ELF-1 (cell line): ENCODE measurements around the gene CCDC51.

Experiments used
- DNase-seq: peaks from one replicate; pipeline ENCODE4 v3.0.0-alpha.2; 2016; ENCODE audit warnings: low read depth, low spot score

CCDC51 gene

GRCh38 chr3:48434591-48435222, 5.2 kb downstream of the CCDC51 start:
- no peak for DNase-seq

- peak; percentile 44 for DNase-seq
Observed at GRCh38 chr3:48433472-48434118, 6.3 kb downstream of the CCDC51 start.

GRCh38 chr3:48432411-48433371, 7.2 kb downstream of the CCDC51 start:
- DNase-seq: peak; percentile 86

GRCh38 chr3:48431224-48432029, 8.5 kb downstream of the CCDC51 start:
- no peak for DNase-seq

GRCh38 chr3:48430708-48431101, 9.2 kb downstream of the CCDC51 start:
- DNase-seq: no peak

- peak; percentile 79 for DNase-seq
Observed at GRCh38 chr3:48429960-48430707, 9.8 kb downstream of the CCDC51 start, which contains the start of gene PLXNB1. PLXNB1 (minus strand) TSS chr3:48430086; CDS start chr3:48424611, 5,475 bp downstream.

GRCh38 chr3:48429317-48429959, 10.5 kb downstream of the CCDC51 start:
- peak; percentile 58 for DNase-seq

GRCh38 chr3:48428572-48429316, 11.2 kb downstream of the CCDC51 start:
- peak; percentile 36 for DNase-seq

- no peak for DNase-seq
Observed at GRCh38 chr3:48428088-48428571, 11.8 kb downstream of the CCDC51 start.

GRCh38 chr3:48427630-48427962, 12.3 kb downstream of the CCDC51 start:
- DNase-seq: no peak

- no peak for DNase-seq
Observed at GRCh38 chr3:48426944-48427629, 12.8 kb downstream of the CCDC51 start.

- DNase-seq: no peak
Observed at GRCh38 chr3:48426401-48426909, 13.5 kb downstream of the CCDC51 start.

- DNase-seq: peak; percentile 44
Observed at GRCh38 chr3:48425281-48425812, 14.6 kb downstream of the CCDC51 start.

- DNase-seq: peak; percentile 58
Observed at GRCh38 chr3:48423883-48424695, 15.8 kb downstream of the CCDC51 start.

- DNase-seq: no peak
Observed at GRCh38 chr3:48423241-48423882, 16.6 kb downstream of the CCDC51 start.

GRCh38 chr3:48422681-48423080, 17.2 kb downstream of the CCDC51 start:
- no peak for DNase-seq

- no peak for DNase-seq
Observed at GRCh38 chr3:48422272-48422671, 17.6 kb downstream of the CCDC51 start.
